CD4-positive, CD25-positive, alpha-beta regulatory T cell (primary cell): ENCODE results near the gene MADCAM1. TPM values are rescaled to one million over a fixed set of nuclear protein-coding genes. Genes with fewer than 3 reads are reported as not detected.

Experiments
- ATAC-seq, 2 donors: fragments of 150-1000 bp; cut with Tn5 transposase; one replicate each; pipeline ENCODE4 v1.10.0; 2021; ENCODE audit warnings: low read depth in 2 of 2, moderate number of reproducible peaks in 2 of 2, moderate library complexity in 1 of 2
- DNase-seq, 3 donors: peaks; one replicate each; pipeline versions ENCODE4 v3.0.0 to v3.0.0-alpha.2; 2012 to 2022; ENCODE audit warnings: mixed read lengths in 1 of 3
- H3K27ac ChIP-seq: one replicate; pipeline ENCODE4 v1.7.0; 2013; ENCODE audit warnings: mild to moderate bottlenecking, low read length; ENCODE audit not compliant: insufficient read depth, poor library complexity, severe bottlenecking
- H3K27me3 ChIP-seq: one replicate; pipeline ENCODE4 v1.7.0; 2013; ENCODE audit warnings: low read length; ENCODE audit not compliant: control insufficient read depth, insufficient read depth
- H3K36me3 ChIP-seq: one replicate; pipeline ENCODE4 v1.7.0; 2013; ENCODE audit warnings: mild to moderate bottlenecking, low read length, moderate library complexity; ENCODE audit not compliant: control insufficient read depth, insufficient read depth
- H3K4me1 ChIP-seq: 2 replicates; pipeline ENCODE4 v1.7.0; 2013; ENCODE audit warnings: mild to moderate bottlenecking, low read length; ENCODE audit not compliant: insufficient read depth, control insufficient read depth, poor library complexity, severe bottlenecking
- H3K4me3 ChIP-seq: one replicate; pipeline ENCODE4 v1.7.0; 2013; ENCODE audit warnings: low read depth, mild to moderate bottlenecking, low read length, moderate library complexity
- H3K9me3 ChIP-seq, 2 experiments: 1 replicate in 1 of 2; 2 replicates in 1 of 2; pipeline ENCODE4 v1.7.0; 2013; ENCODE audit warnings: low read length in 2 of 2, mild to moderate bottlenecking in 1 of 2, moderate library complexity in 1 of 2; ENCODE audit not compliant: control insufficient read depth in 2 of 2
- H3K27ac Mint-ChIP-seq, 3 donors: one replicate each; pipeline ENCODE4 v1.8.0; 2020 to 2022; ENCODE audit warnings: mild to moderate bottlenecking in 3 of 3, mixed read lengths in 3 of 3, moderate library complexity in 2 of 3
- H3K27me3 Mint-ChIP-seq: one replicate; pipeline ENCODE4 v1.8.0; 2022; ENCODE audit warnings: mild to moderate bottlenecking, mixed read lengths
- H3K36me3 Mint-ChIP-seq: one replicate; pipeline ENCODE4 v1.8.0; 2020; ENCODE audit warnings: mixed read lengths
- H3K4me1 Mint-ChIP-seq, 4 donors: one replicate each; pipeline ENCODE4 v1.8.0; 2020 to 2022; ENCODE audit warnings: mixed read lengths in 4 of 4, mild to moderate bottlenecking in 1 of 4
- H3K4me3 Mint-ChIP-seq, 4 donors: one replicate each; pipeline ENCODE4 v1.8.0; 2020 to 2022; ENCODE audit warnings: mild to moderate bottlenecking in 4 of 4, mixed read lengths in 4 of 4, moderate library complexity in 3 of 4
- H3K9me3 Mint-ChIP-seq, 7 donors: one replicate each; pipeline ENCODE4 v1.8.0; 2020 to 2022; ENCODE audit warnings: mixed read lengths in 7 of 7, mild to moderate bottlenecking in 3 of 7, moderate library complexity in 2 of 7
- polyA plus RNA-seq, 4 donors: library from polyadenylated mRNA; unstranded; fragments of 300-500 nt; fragmentation: Illumina TruSeq; gene quantifications; one replicate each; pipeline ENCODE4 v1.2.3, GENCODE V29; 2021
- total RNA-seq: library from RNA; stranded (reverse); gene quantifications from one replicate; pipeline ENCODE4 v1.2.3, GENCODE V29; 2022

The MADCAM1 gene
- total and polyA plus RNA-seq, 5 donors from 2014 or later = 0.16 to 0.52 (median 0.32) TPM; not detected in 1

GRCh38 chr19:468587-469256, 27.6 kb upstream of the MADCAM1 start:
- Histone ChIP-seq H3K4me1 (no peaks in the 10 kb centered on the region), H3K9me3 (no peaks in the 10 kb centered on the region), H3K36me3 (no peaks in the 10 kb centered on the region), H3K27ac (no peak overlapping the region), H3K4me3 (no peak overlapping the region), H3K27me3 (no peaks in the 10 kb centered on the region)
- H3K4me3 Mint-ChIP-seq = no peak overlapping the region
- ATAC-seq = no peak
- DNase-seq = no peak
- no peaks in the 10 kb centered on the region for H3K4me1 Mint-ChIP-seq
- H3K27me3 Mint-ChIP-seq = no peaks in the 10 kb centered on the region
- no peaks in the 10 kb centered on the region for H3K36me3 Mint-ChIP-seq
- peaks cover 0 to 1% (median 0%) of the 10 kb centered on the region in 7 donors for H3K9me3 Mint-ChIP-seq
- H3K27ac Mint-ChIP-seq = no peak overlapping the region

GRCh38 chr19:469833-470232, 26.5 kb upstream of the MADCAM1 start:
- H3K9me3 Mint-ChIP-seq = no peaks in the 10 kb centered on the region
- no peak overlapping the region for H3K4me3 ChIP-seq
- no peak overlapping the region for H3K27ac ChIP-seq
- ATAC-seq (no peak), DNase-seq (no peak)
- H3K36me3 ChIP-seq = no peaks in the 10 kb centered on the region
- H3K27me3 ChIP-seq = no peaks in the 10 kb centered on the region
- no peaks in the 10 kb centered on the region for H3K4me1 Mint-ChIP-seq
- no peaks in the 10 kb centered on the region for H3K36me3 Mint-ChIP-seq
- no peaks in the 10 kb centered on the region for H3K9me3 ChIP-seq
- H3K27me3 Mint-ChIP-seq = no peaks in the 10 kb centered on the region
- no peak overlapping the region for H3K27ac Mint-ChIP-seq
- no peaks in the 10 kb centered on the region for H3K4me1 ChIP-seq
- H3K4me3 Mint-ChIP-seq = no peak overlapping the region

- no peak overlapping the region for H3K4me3 Mint-ChIP-seq
- no peak overlapping the region for H3K27ac ChIP-seq
- H3K4me1 Mint-ChIP-seq = no peaks in the 10 kb centered on the region
- no peaks in the 10 kb centered on the region for H3K27me3 Mint-ChIP-seq
- no peak overlapping the region for H3K27ac Mint-ChIP-seq
- no peaks in the 10 kb centered on the region for H3K36me3 Mint-ChIP-seq
- H3K4me1 ChIP-seq = no peaks in the 10 kb centered on the region
- H3K9me3 ChIP-seq = no peaks in the 10 kb centered on the region
- H3K9me3 Mint-ChIP-seq = peaks cover 0 to 1% (median 0%) of the 10 kb centered on the region in 7 donors
- DNase-seq = no peak
- no peaks in the 10 kb centered on the region for H3K36me3 ChIP-seq
- no peak for ATAC-seq
- H3K4me3 ChIP-seq = no peak overlapping the region
- H3K27me3 ChIP-seq = no peaks in the 10 kb centered on the region
Observed at GRCh38 chr19:470701-471100, 25.6 kb upstream of the MADCAM1 start.

GRCh38 chr19:472005-472858, 24.1 kb upstream of the MADCAM1 start:
- no peaks in the 10 kb centered on the region for H3K4me1 ChIP-seq
- Mint-ChIP-seq H3K9me3 (peaks cover 0 to 1% (median 0%) of the 10 kb centered on the region in 7 donors), H3K36me3 (no peaks in the 10 kb centered on the region), H3K4me1 (no peaks in the 10 kb centered on the region), H3K27ac (peak overlapping the region in 1 of 3 donors; percentile 32), H3K27me3 (no peaks in the 10 kb centered on the region), H3K4me3 (no peak overlapping the region)
- H3K9me3 ChIP-seq = no peaks in the 10 kb centered on the region
- no peak overlapping the region for H3K4me3 ChIP-seq
- no peaks in the 10 kb centered on the region for H3K36me3 ChIP-seq
- no peak overlapping the region for H3K27ac ChIP-seq
- no peaks in the 10 kb centered on the region for H3K27me3 ChIP-seq
- ATAC-seq (no peak), DNase-seq (no peak)

- ATAC-seq (no peak), DNase-seq (no peak)
- no peaks in the 10 kb centered on the region for H3K4me1 Mint-ChIP-seq
- H3K4me3 Mint-ChIP-seq = no peak overlapping the region
- no peaks in the 10 kb centered on the region for H3K27me3 ChIP-seq
- H3K9me3 ChIP-seq = no peaks in the 10 kb centered on the region
- no peak overlapping the region for H3K27ac ChIP-seq
- no peaks in the 10 kb centered on the region for H3K4me1 ChIP-seq
- no peak overlapping the region for H3K4me3 ChIP-seq
- no peak overlapping the region for H3K27ac Mint-ChIP-seq
- H3K36me3 Mint-ChIP-seq = no peaks in the 10 kb centered on the region
- H3K9me3 Mint-ChIP-seq = peaks cover 0 to 1% (median 0%) of the 10 kb centered on the region in 7 donors
- H3K36me3 ChIP-seq = no peaks in the 10 kb centered on the region
- no peaks in the 10 kb centered on the region for H3K27me3 Mint-ChIP-seq
Observed at GRCh38 chr19:474126-475078, 21.9 kb upstream of the MADCAM1 start.

GRCh38 chr19:475360-475759, 20.9 kb upstream of the MADCAM1 start:
- Histone ChIP-seq H3K27ac (no peak overlapping the region), H3K27me3 (no peaks in the 10 kb centered on the region), H3K9me3 (no peaks in the 10 kb centered on the region), H3K4me3 (no peak overlapping the region), H3K36me3 (no peaks in the 10 kb centered on the region), H3K4me1 (no peaks in the 10 kb centered on the region)
- peaks cover 0 to 4% (median under 1%) of the 10 kb centered on the region in 7 donors for H3K9me3 Mint-ChIP-seq
- no peaks in the 10 kb centered on the region for H3K36me3 Mint-ChIP-seq
- no peak overlapping the region for H3K4me3 Mint-ChIP-seq
- no peak overlapping the region for H3K27ac Mint-ChIP-seq
- DNase-seq = no peak
- peaks cover 5% of the 10 kb centered on the region for H3K27me3 Mint-ChIP-seq
- H3K4me1 Mint-ChIP-seq = peaks cover 0 to 6% (median 3%) of the 10 kb centered on the region in 4 donors
- ATAC-seq = no peak

- H3K4me3 Mint-ChIP-seq = no peak overlapping the region
Observed at GRCh38 chr19:478236-478903, 17.9 kb upstream of the MADCAM1 start.

More at GRCh38 chr19:478236-478903, 17.9 kb upstream of the MADCAM1 start:
- Mint-ChIP-seq H3K9me3 (peaks cover 0 to 14% (median 2%) of the 10 kb centered on the region in 7 donors), H3K36me3 (no peaks in the 10 kb centered on the region), H3K4me1 (peaks cover 0 to 9% (median 4%) of the 10 kb centered on the region in 4 donors), H3K27me3 (peaks cover 5% of the 10 kb centered on the region), H3K27ac (peak overlapping the region in 1 of 3 donors; percentile 38)
- no peaks in the 10 kb centered on the region for H3K4me1 ChIP-seq
- H3K9me3 ChIP-seq = peaks cover 0 to 2% of the 10 kb centered on the region in 2 experiments
- DNase-seq = no peak
- H3K4me3 ChIP-seq = no peak overlapping the region
- H3K27me3 ChIP-seq = no peaks in the 10 kb centered on the region
- no peak overlapping the region for H3K27ac ChIP-seq
- no peak for ATAC-seq
- no peaks in the 10 kb centered on the region for H3K36me3 ChIP-seq
